ENCODE results near the gene CYP2D6.
"Not testable (repeated sequence)": the region's sequence is repeated elsewhere in the genome, so short reads cannot be mapped to it uniquely, and the experiment has no call there.

DNA sequence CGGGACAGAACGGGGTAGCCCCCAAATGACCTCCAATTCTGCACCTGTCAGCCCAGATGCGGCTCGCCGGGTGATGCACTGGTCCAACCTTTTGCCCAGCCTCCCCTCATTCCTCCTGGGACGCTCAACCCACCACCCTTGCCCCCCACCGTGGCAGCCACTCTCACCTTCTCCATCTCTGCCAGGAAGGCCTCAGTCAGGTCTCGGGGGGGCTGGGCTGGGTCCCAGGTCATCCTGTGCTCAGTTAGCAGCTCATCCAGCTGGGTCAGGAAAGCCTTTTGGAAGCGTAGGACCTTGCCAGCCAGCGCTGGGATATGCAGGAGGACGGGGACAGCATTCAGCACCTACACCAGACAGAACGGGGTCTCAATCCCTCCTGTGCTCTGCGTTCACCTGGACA lies 2.6 kb downstream of the CYP2D6 start:
- TF ChIP-seq, protein P1, sequence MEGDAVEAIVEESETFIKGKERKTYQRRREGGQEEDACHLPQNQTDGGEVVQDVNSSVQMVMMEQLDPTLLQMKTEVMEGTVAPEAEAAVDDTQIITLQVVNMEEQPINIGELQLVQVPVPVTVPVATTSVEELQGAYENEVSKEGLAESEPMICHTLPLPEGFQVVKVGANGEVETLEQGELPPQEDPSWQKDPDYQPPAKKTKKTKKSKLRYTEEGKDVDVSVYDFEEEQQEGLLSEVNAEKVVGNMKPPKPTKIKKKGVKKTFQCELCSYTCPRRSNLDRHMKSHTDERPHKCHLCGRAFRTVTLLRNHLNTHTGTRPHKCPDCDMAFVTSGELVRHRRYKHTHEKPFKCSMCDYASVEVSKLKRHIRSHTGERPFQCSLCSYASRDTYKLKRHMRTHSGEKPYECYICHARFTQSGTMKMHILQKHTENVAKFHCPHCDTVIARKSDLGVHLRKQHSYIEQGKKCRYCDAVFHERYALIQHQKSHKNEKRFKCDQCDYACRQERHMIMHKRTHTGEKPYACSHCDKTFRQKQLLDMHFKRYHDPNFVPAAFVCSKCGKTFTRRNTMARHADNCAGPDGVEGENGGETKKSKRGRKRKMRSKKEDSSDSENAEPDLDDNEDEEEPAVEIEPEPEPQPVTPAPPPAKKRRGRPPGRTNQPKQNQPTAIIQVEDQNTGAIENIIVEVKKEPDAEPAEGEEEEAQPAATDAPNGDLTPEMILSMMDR (IDR thresholded peaks at IDR 0.05): not testable (repeated sequence)
- not testable (repeated sequence) for TF ChIP-seq POLR2A (IDR thresholded peaks at IDR 0.05)

Measured in uterus (tissue), 2 donors.